CD4-positive, alpha-beta T cell treated with Interleukin-17A for 1 hour (primary cell): ENCODE data around the gene PRCD.

Experiments used
- DNase-seq: peaks from one replicate; pipeline ENCODE4 v3.0.0-alpha.2; 2020

PRCD gene

GRCh38 chr17:76542566-76542971 lies 2.7 kb downstream of the PRCD start:
- DNase-seq, result no peak

GRCh38 chr17:76542984-76543383 lies 3.1 kb downstream of the PRCD start:
- no peak for DNase-seq

GRCh38 chr17:76543482-76543825 lies 3.6 kb downstream of the PRCD start:
- no peak for DNase-seq

- no peak for DNase-seq
Observed at GRCh38 chr17:76543826-76544545, 4.1 kb downstream of the PRCD start.

GRCh38 chr17:76544546-76545365 lies 4.9 kb downstream of the PRCD start:
- DNase-seq, result no peak

GRCh38 chr17:76545918-76546555 lies 6.2 kb downstream of the PRCD start:
- no peak for DNase-seq

GRCh38 chr17:76546556-76547182 lies 6.8 kb downstream of the PRCD start:
- DNase-seq, result no peak

GRCh38 chr17:76547183-76547641 lies 7.4 kb downstream of the PRCD start:
- DNase-seq, result peak; percentile 74

GRCh38 chr17:76547642-76548202 lies 7.9 kb downstream of the PRCD start:
- DNase-seq, result no peak

GRCh38 chr17:76548378-76549214 lies 8.8 kb downstream of the PRCD start:
- no peak for DNase-seq

- no peak for DNase-seq
Observed at GRCh38 chr17:76549215-76549518, 9.3 kb downstream of the PRCD start.

GRCh38 chr17:76549539-76549938 lies 9.7 kb downstream of the PRCD start:
- DNase-seq, result no peak

GRCh38 chr17:76550712-76551615 lies 11.1 kb downstream of the PRCD start:
- no peak for DNase-seq

- no peak for DNase-seq
Observed at GRCh38 chr17:76551685-76552084, 11.8 kb downstream of the PRCD start.

GRCh38 chr17:76553178-76553908 lies 13.5 kb downstream of the PRCD start:
- DNase-seq, result no peak

GRCh38 chr17:76554131-76554530 lies 14.3 kb downstream of the PRCD start:
- no peak for DNase-seq

- peak; percentile 77 for DNase-seq
Observed at GRCh38 chr17:76556765-76557367, 17.0 kb downstream of the PRCD start.

- DNase-seq, result peak; percentile 98
Observed at GRCh38 chr17:76557368-76558197, 17.7 kb downstream of the PRCD start.
